Stomach smooth muscle (tissue), 2 donors: Measurements from ENCODE around the gene CCDC122.

Experiments used
- H3K27ac ChIP-seq: one replicate; pipeline ENCODE4 v1.7.0; 2013; ENCODE audit warnings: mild to moderate bottlenecking, low read length, inconsistent platforms
- H3K27me3 ChIP-seq, 2 donors: one replicate each; pipeline ENCODE4 v1.7.0; 2013; ENCODE audit warnings: low read length in 2 of 2; ENCODE audit not compliant: insufficient read depth in 2 of 2, control insufficient read depth in 1 of 2
- H3K36me3 ChIP-seq, 2 donors: one replicate each; pipeline ENCODE4 v1.7.0; 2013; ENCODE audit warnings: low read length in 2 of 2; ENCODE audit not compliant: control insufficient read depth in 2 of 2, insufficient read depth in 2 of 2
- H3K4me1 ChIP-seq: one replicate; pipeline ENCODE4 v1.7.0; 2013; ENCODE audit warnings: low read length; ENCODE audit not compliant: control insufficient read depth, insufficient read depth
- H3K4me3 ChIP-seq, 2 donors: one replicate each; pipeline ENCODE4 v1.7.0; 2013; ENCODE audit warnings: low read length in 2 of 2
- H3K9ac ChIP-seq, 2 donors: one replicate each; pipeline ENCODE4 v1.7.0; 2013; ENCODE audit warnings: low read length in 2 of 2, mild to moderate bottlenecking in 1 of 2
- H3K9me3 ChIP-seq, 2 donors: one replicate each; pipeline ENCODE4 v1.7.0; 2013; ENCODE audit warnings: low read length in 2 of 2; ENCODE audit not compliant: control insufficient read depth in 2 of 2
- donor health status: healthy.
- donor health status: Pancreatic carcinoma.

CCDC122 gene

GRCh38 chr13:43905435-43906031 lies 26.0 kb upstream of the CCDC122 start:
- no peaks in the 10 kb centered on the region for H3K36me3 ChIP-seq
- peaks cover 2% of the 10 kb centered on the region for H3K4me1 ChIP-seq
- H3K4me3 ChIP-seq: no peak overlapping the region
- H3K27me3 ChIP-seq: no peaks in the 10 kb centered on the region
- no peaks in the 10 kb centered on the region for H3K9me3 ChIP-seq
- no peak overlapping the region for H3K27ac ChIP-seq
- H3K9ac ChIP-seq: no peak overlapping the region

GRCh38 chr13:43895940-43896339 lies 16.4 kb upstream of the CCDC122 start:
- H3K4me1 ChIP-seq: no peaks in the 10 kb centered on the region
- H3K27ac ChIP-seq: no peak overlapping the region
- no peaks in the 10 kb centered on the region for H3K27me3 ChIP-seq
- no peaks in the 10 kb centered on the region for H3K9me3 ChIP-seq
- no peak overlapping the region for H3K4me3 ChIP-seq
- H3K36me3 ChIP-seq: peaks cover 0 to under 1% of the 10 kb centered on the region in 2 donors
- no peak overlapping the region for H3K9ac ChIP-seq

- no peak overlapping the region for H3K4me3 ChIP-seq
- no peaks in the 10 kb centered on the region for H3K4me1 ChIP-seq
- H3K36me3 ChIP-seq: peaks cover 0 to 2% of the 10 kb centered on the region in 2 donors
- no peak overlapping the region for H3K27ac ChIP-seq
- no peak overlapping the region for H3K9ac ChIP-seq
- no peaks in the 10 kb centered on the region for H3K27me3 ChIP-seq
- H3K9me3 ChIP-seq: no peaks in the 10 kb centered on the region
Observed at GRCh38 chr13:43894438-43894837, 14.9 kb upstream of the CCDC122 start.

DNA sequence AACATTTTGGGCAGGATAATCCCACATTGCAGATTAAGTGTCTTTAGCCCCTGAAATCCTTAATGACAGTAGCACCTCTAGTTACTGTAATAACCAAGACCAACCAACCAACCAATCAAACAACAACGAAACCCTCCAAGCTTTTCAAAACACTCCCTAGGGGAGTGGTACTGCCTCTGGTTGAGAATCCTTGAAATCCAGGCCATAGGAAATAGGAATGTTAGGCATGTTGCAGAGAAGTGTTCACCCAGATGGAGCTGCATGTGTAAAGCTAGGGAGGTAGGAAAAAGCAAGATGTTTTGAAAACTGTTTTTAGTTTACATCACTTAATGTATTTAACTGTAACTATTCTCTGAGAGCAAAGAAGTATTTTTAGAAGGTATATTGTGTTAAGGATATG lies 4.7 kb upstream of the CCDC122 start:
- H3K27ac ChIP-seq: no peak overlapping the region
- H3K27me3 ChIP-seq: no peaks in the 10 kb centered on the region
- no peaks in the 10 kb centered on the region for H3K9me3 ChIP-seq
- H3K4me3 ChIP-seq: no peak overlapping the region
- H3K36me3 ChIP-seq: peaks cover 0 to 5% of the 10 kb centered on the region in 2 donors
- peaks cover 4% of the 10 kb centered on the region for H3K4me1 ChIP-seq
- no peak overlapping the region for H3K9ac ChIP-seq

DNA sequence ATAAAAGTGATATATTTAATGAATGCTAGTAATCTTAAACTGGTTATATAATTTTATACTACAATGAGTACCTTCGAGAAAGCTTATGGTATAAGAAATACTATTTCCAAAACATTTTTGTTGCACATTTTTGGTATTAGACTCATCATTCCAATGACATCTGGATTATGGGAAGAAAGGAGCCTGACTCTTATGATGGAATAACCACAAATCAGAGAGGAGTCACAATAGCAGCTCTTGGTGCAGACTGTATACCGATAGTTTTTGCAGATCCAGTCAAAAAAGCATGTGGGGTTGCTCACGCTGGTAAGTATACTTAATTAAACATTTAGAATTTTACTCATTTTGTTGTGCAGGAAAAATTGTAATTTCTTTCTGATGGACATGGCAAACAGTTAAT lies 4.1 kb upstream of the CCDC122 start:
- Histone ChIP-seq H3K27me3 (no peaks in the 10 kb centered on the region), H3K4me1 (peaks cover 8% of the 10 kb centered on the region), H3K4me3 (no peak overlapping the region), H3K27ac (no peak overlapping the region), H3K9me3 (no peaks in the 10 kb centered on the region), H3K9ac (no peak overlapping the region), H3K36me3 (peaks cover 0 to 5% of the 10 kb centered on the region in 2 donors)

- Histone ChIP-seq H3K4me3 (no peak overlapping the region), H3K36me3 (peaks cover 0 to 5% of the 10 kb centered on the region in 2 donors), H3K9me3 (no peaks in the 10 kb centered on the region), H3K27ac (no peak overlapping the region), H3K27me3 (no peaks in the 10 kb centered on the region), H3K4me1 (peaks cover 12% of the 10 kb centered on the region), H3K9ac (no peak overlapping the region)
Observed at GRCh38 chr13:43881580-43881979, 2.0 kb upstream of the CCDC122 start.

GRCh38 chr13:43880926-43881325 lies 1.4 kb upstream of the CCDC122 start:
- Histone ChIP-seq H3K27me3 (no peaks in the 10 kb centered on the region), H3K9me3 (no peaks in the 10 kb centered on the region), H3K27ac (no peak overlapping the region), H3K36me3 (peaks cover 0 to 5% of the 10 kb centered on the region in 2 donors), H3K4me1 (peaks cover 12% of the 10 kb centered on the region), H3K9ac (no peak overlapping the region), H3K4me3 (no peak overlapping the region)

DNA sequence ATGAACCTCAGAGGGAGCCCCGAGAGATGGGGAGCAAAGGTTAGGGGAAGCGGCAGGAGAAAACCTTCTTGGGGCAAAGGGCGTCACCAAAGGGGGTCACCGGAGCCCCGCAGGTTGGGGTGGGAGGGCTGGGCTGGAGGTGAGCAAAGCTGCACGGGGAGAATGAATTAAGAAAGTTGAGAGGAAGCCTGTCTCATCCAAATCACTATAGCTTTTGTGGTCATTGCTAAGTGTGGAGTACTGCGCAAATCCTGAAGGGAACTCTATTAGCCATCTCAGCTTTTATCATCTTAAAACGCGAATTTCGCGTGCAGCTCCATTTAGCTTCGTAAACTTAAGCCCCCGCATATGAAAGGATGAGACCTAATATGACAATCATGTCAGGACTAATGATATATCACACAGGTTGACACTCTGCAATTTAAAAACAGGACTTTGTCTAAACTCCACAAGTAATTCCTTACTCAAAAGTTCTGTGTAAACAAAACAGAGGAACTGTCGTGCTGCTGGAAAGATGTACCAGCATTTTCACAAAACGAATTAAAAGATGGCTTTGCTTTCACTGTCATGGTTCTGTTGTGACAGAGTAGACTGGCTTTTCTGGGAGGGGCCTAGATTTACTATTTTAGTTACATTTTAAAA lies 795 bp upstream of the CCDC122 start:
- H3K4me3 ChIP-seq: peak overlapping the region; percentile 77 to 84
- H3K27ac ChIP-seq: no peak overlapping the region
- peaks cover 0 to 1% of the 10 kb centered on the region in 2 donors for H3K36me3 ChIP-seq
- H3K27me3 ChIP-seq: no peaks in the 10 kb centered on the region
- H3K9ac ChIP-seq: peak overlapping the region; percentile 76 to 77
- H3K4me1 ChIP-seq: peaks cover 12% of the 10 kb centered on the region
- no peaks in the 10 kb centered on the region for H3K9me3 ChIP-seq

GRCh38 chr13:43879755-43880181 lies 228 bp upstream of the CCDC122 start, which contains the start of gene LACC1:
LACC1 (plus strand) TSS chr13:43879904; CDS start chr13:43880986, 1,082 bp downstream.
- Histone ChIP-seq H3K27ac (peak within 1 kb of the TSS; percentile 85), H3K9me3 (no peaks in the 10 kb centered on the region), H3K4me3 (peak within 1 kb of the TSS; percentile 77 to 84), H3K9ac (peak within 1 kb of the TSS; percentile 76 to 79), H3K27me3 (no peaks in the 10 kb centered on the region), H3K4me1 (peaks cover 12% of the 10 kb centered on the region), H3K36me3 (no peaks in the 10 kb centered on the region)

GRCh38 chr13:43877766-43878165 lies 1.8 kb downstream of the CCDC122 start:
- no peaks in the 10 kb centered on the region for H3K27me3 ChIP-seq
- no peaks in the 10 kb centered on the region for H3K9me3 ChIP-seq
- no peaks in the 10 kb centered on the region for H3K36me3 ChIP-seq
- no peak overlapping the region for H3K9ac ChIP-seq
- no peak overlapping the region for H3K27ac ChIP-seq
- H3K4me1 ChIP-seq: peaks cover 12% of the 10 kb centered on the region
- no peak overlapping the region for H3K4me3 ChIP-seq

GRCh38 chr13:43877326-43877725 lies 2.2 kb downstream of the CCDC122 start:
- Histone ChIP-seq H3K36me3 (no peaks in the 10 kb centered on the region), H3K4me1 (peaks cover 12% of the 10 kb centered on the region), H3K4me3 (no peak overlapping the region), H3K9ac (no peak overlapping the region), H3K9me3 (no peaks in the 10 kb centered on the region), H3K27me3 (no peaks in the 10 kb centered on the region), H3K27ac (no peak overlapping the region)
